Activated effector memory CD4-positive, alpha-beta T cell treated with anti-CD3 and anti-CD28 coated beads, Interleukin-2, amount 50 U/mL, for 16 hours (primary cell): ENCODE measurements around the gene NEK2.
"Not testable (repeated sequence)": the region's sequence is repeated elsewhere in the genome, so short reads cannot be mapped to it uniquely, and the experiment has no call there.

ENCODE experiments used
- DNase-seq: peaks from one replicate; pipeline ENCODE4 v3.0.0-alpha.2; 2020

NEK2 gene

DNA sequence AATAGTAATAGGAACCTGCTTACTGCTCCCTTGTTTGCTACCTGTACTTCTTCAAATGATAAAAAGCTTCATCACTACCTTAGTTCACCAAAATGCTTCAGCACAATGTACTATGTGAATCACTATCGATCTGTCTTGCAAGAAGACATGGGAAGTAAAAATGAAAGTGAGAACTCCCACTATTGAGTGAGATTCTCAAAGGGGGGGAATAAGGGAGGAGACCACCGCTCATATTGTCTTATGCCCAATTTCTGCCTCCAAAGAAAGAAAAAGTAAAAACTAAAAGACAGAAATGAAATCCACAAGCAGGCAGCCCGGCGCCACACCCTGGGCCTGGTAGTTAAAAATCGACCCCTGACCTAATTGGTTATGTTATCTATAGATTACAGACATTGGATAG is 18.5 kb upstream of the NEK2 start:
- not testable (repeated sequence) for DNase-seq

DNA sequence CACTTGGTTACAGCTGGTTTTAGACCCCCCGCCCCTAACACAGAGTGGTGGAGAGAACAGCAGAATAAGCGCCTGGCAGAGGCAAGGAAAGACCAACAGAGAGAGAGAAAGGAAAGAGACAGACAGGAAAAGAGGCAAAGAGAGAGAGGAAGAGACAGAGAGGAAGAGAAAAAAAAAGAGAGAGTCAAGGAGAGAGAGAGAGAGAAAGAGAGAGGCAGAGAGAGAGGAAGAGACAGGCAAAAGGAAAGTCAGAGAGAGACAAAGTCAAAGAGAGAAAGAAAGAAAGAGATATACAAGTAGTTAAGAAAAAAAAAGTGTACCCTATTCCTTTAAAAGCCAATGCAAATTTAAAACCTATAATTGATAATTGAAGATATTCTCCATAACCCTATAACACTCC is 13.0 kb upstream of the NEK2 start:
- DNase-seq: no peak

DNA sequence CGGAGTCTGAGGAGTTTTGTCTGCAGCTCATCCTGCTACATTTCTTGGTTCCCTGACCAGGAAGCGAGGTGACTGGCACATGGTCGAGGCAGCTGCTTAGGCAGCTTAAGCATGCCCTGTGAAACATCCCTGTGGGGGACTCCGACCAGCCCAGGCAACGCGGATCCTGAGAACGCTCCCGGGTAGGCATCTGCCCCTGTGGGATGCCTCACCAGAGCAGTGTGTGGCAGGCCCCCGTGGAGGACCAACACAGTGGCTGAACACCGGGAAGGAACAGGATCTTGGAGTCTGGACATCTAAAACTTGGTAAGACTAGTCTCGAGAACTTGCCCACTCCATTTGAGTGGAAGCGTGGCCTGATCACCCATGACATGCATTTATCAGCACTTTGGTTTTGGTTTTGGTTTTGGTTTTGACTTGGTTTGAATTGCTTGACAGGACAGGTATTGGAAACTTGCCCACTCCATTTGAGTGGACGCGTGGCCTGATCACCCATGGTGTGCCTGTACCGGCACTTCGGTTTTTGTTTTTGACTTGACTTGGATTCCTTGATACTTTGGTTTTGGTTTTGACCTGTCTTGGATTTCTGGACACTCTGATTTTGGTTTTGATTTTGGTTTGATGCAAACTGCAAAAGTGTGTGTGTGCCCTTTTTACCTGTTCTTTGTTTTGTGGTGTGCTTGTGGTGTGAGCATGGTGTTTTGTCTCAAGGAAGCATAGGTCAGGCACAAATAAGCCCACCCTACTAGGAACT is 12.2 kb upstream of the NEK2 start:
- DNase-seq: no peak

DNA sequence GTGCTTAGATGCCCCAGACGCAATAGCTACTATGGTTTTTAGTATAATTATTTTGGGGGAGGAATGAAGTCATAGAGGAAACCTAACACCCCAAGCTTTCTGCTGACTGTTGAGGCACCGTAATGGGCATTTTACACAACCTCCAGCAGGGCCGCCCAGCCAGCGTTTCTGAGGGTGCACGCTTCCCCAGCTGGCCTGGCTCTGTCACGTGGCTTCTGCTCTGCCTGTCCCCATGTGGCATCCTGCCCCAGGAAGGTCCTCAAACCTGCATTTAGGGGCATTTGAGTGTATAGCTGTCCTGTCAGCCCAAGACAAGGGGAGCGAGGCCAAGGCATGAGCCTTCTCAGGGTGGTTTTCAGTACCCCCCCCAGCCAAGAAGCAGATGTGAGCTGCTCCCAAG is 10.4 kb upstream of the NEK2 start:
- no peak for DNase-seq

DNA sequence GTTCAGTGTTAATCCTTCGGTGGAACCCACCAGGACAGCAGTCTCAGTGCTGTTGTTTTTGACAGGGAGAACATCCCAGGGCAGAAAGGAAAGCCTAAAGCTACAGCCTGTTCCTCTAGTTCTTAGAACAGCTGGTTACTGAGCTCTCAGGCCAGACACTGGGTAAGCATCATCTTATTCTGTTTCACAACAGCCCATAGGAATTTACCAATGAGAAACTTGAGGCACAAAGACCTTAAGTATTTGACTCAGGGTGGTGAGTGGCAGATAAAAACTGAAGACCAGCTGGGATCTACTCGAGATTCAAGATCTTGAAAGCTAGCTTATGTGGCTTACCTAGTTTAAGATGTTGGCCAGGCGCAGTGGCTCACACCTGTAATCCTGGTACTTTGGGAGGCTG is 9.4 kb upstream of the NEK2 start:
- DNase-seq: no peak

DNA sequence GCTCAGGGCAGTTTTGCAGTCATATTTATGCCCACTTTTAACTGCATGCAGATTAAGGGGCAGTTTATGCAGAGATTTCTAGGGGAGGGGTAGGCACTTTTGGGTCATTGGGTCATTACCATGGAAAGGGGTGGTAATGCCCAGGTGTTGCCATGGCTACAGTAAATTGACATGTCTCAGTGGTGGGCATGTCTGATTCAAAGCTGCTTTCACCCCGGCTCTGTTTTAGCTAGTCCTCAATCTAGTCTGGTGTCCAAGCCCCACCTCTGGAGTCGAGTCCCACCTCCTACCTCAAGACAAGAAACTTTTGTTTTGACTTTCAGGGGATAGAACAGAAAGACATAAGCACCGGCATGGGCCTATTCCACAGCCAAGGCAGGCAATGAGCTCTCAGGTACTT is 8.9 kb upstream of the NEK2 start:
- DNase-seq: no peak

DNA sequence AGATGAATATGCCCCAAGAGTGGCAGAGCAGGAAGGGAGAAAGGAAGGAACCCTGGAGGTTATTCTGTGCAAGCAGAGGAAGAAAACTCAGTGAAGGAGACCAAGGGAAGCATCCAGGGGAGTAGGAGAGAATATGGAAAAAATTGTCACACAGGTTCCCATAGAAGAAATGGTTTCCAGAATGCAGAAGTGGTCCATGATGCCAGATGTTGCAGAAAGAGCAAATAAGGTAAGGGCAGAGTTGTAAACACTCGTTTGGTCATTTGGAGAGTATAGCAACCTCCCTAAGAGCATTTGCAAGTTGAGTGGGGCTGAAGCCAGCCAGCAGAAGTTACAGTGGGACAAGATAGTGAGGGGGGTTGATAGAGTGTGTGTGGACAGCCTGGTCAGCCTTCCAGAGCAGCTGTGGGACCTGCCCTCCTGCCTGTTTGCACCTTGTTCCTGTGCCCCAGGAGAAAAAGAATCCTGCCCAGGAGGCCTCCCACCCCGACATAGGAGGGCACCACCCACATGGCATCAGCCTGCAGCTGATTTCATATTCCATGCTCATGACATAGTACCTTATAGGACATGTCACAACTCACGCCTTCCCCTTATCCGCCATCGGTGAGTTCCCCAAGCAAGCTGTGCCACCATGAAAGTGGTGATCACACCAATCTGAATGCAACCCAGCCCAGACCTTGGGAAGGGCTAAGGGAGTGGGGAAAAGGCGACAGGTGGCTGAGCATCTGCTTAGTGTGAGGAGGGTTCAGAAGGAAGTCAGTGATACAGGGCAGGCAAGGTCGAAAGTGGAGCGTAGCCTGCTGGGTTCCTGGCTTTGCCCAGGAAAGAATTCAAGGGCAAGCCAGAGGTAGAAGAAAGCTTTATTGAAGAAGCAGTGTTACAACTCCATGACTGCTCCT is 8.2 kb upstream of the NEK2 start:
- no peak for DNase-seq

DNA sequence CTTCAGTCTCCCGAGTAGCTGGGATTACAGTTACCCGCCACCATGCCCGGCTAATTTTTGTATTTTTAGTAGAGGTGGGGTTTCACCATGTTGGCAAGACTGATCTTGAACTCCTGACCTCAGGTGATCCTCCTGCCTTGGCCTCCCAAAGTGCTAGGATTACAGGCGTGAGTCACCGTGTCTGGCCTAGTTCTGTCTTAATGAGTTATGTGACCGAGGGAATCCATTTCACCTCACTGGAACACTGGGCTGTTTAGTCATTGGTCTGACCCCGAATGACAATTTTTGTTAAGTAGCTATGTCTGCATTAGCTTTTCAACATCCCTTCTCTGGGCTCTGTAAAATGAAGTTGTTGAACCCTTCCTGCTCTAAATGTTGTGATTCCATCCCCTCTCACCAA is 6.8 kb upstream of the NEK2 start:
- DNase-seq: not testable (repeated sequence)

DNA sequence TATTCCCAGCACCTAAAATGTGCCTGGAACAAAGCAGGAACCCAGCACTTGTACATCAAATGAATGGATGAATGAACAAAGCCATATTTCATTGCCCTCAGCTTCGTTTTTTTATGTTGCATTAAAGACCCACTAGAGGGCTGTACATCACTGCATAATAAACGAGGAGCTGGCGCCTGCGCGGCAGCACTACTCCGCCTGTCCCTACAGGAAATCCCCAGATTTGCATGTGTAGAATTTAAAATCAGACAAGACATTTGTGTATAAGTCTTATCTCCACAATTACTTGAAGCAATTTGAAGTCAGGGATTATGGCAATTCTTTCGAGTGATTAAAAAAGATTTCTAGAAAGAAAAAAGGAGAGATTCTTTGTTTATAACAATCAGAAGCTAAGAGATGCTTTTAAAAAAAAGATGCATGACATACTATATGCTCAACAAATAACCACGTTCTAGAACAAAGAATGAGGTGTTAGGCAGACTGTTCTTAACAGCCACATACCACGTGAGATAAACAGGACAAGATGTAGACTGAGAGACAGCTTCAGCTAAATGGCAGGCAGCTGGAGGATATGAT is 5.4 kb upstream of the NEK2 start:
- DNase-seq: peak; percentile 91

DNA sequence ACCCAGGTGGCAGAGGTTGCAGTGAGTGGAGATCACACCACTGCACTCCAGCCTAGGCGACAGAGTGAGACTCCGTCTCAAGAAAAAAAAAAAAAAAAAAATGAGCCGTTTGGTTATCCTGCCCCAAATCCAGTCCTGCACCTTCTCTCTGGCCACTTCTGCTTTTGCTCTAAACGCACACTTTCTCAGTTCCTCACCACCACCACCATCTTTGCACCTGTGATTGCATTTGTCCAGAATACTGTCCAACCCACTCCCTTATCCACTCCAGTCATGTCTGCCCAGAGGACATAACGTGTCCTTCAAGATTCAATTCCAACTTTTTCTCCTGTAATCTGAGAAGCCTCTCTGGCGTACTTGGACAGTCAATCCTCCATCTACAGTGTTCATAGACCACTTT is 2.2 kb upstream of the NEK2 start:
- DNase-seq: no peak

DNA sequence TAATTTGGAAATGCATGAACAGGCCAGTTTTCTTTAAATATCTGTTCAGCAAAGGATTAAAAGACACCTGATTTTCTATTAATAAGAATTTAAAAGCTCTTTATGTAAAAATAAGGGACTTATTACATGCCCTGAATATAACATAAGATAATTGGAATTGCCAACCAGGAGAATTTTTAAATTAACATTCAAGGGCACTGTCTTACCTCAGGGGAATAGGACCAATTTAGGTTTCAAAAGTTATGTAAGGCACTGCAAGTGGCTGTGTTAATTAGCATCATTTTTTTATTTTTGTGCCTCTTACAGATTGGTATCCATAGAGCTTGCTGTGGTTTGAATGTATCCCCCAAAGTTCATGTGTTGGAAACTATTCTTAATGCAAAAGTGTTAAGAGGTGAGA is 1.3 kb upstream of the NEK2 start:
- DNase-seq: no peak

DNA sequence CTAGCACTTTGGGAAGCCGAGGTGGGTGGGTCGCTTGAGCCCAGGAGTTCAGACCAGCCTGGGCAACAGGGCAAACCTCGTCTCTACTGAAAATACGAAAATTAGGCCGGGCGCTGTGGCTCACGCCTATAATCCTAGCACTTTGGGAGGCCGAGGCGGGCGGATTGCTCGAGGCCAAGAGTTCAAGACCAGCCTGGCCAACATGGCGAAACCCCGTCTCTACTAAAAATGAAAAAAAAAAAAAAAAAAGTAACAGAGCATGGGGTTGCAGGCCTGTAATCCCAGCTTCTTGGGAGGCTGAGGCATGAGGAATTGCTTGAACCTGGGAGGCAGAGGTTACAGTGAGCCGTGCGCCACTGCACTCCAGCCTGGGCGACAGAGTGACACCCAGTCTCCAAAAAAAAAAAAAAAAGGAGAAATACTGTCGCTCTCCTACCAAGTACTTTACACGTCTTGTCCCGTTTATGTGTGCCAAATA is 724 bp upstream of the NEK2 start:
- DNase-seq: no peak

DNA sequence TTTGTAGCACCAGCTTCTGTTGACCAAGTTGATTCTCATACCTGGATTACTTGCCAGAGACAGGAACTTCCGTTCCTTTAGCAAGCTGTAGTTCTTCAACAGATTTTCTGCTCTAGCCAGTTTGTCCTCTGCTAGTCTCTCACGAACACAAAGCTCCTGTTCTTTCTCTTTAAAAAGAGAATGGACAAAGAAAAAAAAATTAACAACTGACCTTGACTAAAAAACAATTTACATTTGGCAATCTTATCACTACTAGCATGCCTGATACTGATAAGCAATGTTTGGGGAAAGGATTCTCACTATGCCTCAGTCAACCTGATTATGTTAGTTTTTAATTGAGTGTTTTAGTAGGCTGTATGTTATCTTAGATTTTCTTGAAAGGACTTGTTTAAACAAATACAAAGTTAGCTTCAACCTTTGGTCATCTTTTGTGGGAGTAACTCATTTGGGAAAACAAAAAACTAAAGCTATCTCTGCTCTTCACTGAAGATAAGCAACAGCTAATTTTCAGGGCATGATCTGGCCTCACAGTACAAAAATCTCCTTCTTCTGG is 8.3 kb downstream of the NEK2 start:
- DNase-seq: no peak

DNA sequence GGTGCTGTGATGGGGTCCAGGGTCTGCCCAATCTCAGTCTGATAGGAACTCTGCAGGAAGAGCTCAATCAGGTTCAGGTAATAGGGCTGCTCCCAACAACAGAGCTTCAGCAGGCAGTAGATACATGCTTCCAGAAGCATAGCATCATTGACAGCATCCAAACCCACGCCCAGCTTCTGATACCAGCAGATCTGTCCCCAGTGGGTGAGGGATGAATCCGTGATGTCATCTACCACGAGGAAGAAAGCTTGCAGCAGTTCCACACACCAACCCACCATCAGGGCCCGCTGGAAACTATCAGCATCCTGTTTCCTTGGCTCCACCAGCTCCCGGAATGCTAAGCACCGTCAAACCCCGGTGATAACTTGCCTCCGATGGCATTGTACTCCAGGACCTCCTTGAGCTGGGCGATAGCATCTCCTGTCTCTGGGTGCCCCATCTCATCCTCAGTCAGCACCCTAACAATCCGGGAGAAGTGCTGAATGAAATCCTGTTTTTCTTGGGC is 14.7 kb downstream of the NEK2 start:
- no peak for DNase-seq

DNA sequence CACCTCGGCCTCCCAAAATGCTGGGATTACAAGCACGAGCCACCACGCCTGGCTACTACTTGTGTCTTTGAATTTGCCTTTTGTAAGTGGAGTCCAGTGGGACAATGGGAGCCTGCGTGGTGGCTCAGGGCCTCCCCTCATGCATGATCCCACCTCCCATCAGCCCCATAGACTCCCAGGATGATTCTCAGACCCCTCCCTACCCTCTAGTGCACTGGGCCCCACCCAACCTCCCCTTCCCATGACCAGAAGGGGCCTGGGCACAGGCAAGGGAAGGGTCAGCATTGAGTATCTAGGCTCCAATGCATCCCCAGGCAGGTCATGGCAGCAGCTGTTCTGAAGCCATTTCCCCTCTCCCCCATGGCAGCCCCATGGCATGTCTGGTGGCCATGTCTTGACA is 18.7 kb downstream of the NEK2 start:
- no peak for DNase-seq

DNA sequence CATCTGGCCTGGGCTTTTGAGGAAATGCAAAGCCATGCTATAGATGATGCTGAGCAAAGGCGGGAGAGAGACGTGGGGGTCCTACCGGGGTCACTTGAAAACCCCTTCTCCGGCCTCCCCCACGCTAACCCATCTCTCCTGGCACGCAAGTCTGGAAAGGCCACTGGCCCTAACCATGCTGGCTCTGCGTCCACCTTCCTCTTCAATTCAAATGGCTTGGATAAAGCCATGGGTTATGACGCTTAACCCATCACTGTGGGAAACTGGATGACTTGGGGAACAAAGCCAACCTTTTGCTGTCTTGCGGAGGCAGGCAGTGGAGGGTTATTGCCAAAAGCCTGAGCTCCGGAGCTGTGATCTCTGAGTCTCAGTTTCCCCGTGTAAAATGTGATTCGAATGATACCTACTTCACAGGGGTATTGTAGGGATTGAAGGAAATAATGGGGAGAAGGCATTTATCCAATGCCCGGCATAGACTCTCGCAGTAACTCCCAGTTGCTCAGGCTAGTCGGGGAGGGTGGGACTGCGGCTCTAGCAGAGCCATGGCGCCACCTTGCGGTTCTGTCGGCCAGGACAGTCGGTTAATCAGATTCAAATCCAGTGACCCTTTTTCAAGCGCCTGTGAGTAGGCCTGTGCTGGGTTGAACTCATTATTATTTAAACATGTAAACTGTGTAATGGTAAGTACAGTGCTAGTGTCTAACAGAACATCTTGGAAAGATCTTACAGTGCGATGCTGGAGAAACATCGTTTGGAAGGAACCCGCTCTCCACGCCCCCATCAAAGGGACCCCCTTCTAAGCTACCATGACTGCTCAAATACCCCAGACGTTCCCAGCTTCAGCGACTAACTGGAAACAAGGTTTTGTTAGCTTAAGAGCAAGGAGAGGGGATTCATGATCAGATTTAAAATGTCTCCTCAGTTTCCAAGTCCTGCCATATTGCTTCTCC is 20.3 kb downstream of the NEK2 start:
- peak; percentile 92 for DNase-seq

DNA sequence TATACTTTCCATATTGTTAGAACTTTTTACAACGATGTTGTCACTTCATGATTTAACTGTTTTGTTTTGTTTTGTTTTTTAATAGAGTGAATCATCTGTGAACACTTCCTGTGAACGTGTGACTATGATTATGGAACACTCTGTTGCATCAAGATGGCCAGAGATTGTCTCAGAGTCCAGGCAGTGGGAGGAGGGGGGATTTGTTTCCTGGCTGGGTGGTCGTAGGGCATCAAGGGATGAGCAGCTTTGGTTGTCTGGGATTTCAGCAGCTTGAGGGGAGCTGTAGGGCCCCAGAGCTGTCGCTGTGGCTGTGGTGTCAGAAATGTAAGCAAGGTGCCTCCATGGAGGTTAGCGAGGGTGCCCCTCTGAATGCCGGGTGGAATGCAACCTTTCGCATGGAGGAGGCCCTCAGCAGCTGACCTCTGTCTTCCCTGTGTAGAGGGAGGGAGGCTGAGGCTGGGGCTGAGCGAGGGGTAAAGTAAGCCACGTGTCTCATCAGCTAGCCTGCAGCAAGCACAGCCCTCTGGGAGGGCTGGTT is 21.4 kb downstream of the NEK2 start:
- no peak for DNase-seq

DNA sequence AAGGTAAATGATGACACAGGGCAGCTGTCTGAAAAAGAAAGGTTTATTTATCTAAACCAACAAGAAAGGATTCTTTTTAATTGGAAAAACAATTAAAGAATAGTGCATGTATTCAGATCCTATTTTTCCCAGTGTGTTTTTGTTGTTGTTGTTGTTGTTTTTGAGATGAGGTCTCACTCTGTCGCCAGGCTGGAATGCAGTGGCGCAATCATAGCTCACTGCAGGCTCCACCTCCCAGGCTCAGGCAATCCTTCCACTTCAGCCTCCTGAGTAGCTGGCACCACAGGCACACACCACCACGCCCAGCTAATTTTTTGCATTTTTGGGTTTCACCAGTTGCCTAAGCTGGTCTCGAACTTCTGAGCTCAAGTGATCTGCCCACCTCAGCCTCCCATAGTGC is 22.1 kb downstream of the NEK2 start:
- no peak for DNase-seq

DNA sequence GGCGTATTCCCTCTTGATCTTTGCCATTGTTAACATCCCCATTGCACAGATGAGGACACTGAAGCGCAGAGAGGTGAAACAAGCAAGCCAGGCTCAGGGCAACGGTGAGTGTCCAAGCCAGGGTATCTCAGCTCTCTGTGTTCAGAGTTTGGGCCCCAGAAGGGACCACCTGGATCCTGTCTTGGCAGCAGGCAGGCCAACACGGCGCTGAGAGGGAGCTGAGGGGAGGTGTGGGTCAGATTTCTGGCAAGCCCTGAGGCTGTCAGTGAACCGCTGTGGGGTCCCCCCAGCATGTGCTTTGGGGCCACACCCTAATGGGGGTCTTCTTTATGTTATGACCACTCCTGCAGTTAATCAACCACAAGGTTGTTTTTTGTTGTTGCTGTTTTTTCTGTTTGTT is 23.1 kb downstream of the NEK2 start:
- no peak for DNase-seq

DNA sequence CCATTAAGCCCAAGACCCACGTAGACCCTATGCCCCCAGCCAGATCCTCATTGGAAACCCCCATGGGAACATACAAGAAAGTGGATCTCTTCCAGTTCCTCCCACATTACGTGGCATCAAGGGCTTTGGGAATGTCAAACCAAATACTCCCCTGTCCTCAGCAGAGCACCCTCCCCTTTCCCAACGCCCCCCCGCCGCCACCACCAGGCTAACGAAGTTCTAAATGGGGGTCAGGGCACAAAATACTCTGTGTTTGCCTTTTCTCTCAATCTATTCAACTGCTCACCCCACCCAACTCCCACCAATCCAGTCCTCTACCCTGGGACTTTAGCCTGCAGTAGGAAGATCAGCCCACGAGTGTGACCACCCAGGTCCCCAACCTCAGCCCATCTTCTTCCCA is 24.5 kb downstream of the NEK2 start:
- DNase-seq: no peak

DNA sequence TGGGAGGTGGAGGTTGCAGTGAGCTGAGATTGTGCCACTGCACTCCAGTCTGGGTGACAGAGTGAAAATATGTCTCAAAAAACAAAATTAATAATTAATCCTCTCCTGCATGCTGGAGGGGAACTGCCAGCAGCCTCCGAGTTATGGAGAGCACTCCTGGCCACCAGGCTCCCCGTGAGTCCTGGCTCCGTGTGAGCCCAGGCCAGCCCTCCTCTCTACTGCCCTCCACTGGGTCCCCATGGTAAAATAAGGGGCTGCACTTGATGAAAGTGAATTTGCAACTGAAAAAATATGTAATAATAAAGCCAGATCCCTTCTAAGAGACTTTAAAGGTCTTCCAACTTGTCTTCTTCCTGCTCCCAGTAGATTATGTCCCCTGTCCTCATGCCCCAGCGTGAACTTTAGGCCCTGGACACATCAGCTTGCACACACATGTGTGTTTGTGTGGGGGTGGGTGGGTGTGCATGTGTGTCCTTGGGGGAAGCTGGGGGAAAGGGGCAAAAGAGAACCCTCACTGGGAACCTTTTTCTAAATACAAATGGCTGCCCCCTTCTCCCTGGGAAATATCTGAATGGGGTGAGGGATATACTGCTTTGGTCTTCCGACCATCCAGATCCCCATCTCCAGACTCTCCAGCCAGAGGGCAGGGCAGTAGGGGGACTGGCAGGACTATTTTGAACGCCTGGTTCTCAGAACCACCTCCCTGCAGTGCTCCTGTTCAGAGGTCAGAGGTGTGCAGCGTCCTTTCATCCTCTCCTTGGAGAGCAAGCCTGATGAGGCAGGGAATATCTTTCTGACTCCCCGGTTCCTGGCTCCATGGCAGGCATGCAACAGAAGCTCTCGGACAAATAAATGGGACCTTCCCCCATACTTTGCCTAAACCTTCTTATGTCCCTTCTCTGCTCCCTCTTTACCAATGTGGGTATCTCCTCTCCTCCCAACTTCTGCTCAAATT is 26.2 kb downstream of the NEK2 start:
- no peak for DNase-seq
